Endothelial cell of hepatic sinusoid (primary cell): ENCODE data around the gene ZBTB39.
"Not testable (repeated sequence)": the region's sequence is repeated elsewhere in the genome, so short reads cannot be mapped to it uniquely, and the experiment has no call there.

Source experiments
- in situ Hi-C: cut with HindIII; loops from 2 replicates; pipeline ENCODE4 v1.10.0; 2017; ENCODE audit warnings: low sequenced_read_pairs

ZBTB39 gene

DNA sequence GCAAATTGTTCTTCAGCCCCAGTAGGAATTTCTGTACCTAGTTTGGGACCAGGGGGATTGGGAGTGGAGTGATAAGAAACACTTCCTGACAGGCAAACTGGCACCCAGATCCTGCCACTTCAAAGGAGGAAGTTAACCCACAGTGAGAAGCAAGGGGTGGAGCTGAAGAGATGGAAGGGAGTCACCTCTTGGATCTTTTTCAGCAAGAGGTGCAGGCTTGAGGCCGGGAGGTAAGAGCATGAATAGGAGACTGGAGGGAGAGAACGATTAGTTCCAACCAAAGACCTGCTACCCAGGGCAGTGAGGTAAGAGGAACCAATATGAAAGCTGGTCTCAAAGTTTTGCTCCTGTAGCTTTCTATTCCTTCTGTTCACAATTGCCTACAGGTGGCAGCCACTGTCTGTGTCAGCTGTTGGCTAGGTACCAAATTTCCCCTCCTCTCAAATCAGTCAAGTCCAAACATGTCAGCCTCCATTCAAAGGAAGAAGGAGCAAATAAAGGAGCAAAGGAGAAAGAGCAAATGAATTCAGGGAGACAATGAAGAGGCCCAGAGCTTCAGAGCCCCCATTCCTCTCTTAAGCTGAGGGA, 24.9 kb upstream of the ZBTB39 start:
- in situ Hi-C loops, result no loop called here

DNA sequence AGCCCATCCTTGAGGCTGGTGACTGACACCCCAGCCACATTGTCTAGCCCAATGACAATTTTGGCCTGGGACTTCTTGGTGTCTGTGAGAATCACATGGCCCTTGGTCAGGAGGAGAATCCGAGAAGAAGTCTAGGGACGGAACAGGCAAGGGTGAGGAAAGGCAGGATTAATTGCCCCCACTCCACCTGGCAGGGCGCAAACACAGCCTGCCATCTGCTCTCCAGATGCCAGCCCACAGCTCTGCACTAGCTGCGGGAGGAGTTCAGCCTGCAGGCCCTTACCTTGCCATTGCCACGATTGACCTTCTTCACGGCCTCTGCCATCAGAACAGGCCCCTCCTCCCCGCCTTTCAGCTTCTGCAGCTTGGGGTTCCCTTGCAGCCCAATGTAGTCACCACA, 23.1 kb upstream of the ZBTB39 start:
- in situ Hi-C loops, result no loop called here

DNA sequence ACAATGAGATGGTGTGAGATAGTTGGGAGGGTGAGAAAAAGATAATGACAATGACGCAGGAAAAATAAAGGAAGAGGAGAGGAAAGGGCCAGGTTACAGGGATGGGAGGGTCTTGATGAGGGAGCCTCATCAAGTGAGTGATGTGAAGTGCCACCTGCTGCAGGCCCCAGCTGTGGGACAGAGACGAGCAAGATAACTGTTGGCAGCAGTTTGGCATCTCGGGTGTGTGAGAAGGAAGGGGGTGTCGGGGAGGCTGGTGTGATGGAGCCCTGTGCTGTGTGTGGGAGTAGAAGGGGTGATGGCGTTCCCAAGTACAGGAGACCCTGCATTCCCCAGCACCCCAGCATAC, 21.4 kb upstream of the ZBTB39 start:
- in situ Hi-C loops, result no loop called here

DNA sequence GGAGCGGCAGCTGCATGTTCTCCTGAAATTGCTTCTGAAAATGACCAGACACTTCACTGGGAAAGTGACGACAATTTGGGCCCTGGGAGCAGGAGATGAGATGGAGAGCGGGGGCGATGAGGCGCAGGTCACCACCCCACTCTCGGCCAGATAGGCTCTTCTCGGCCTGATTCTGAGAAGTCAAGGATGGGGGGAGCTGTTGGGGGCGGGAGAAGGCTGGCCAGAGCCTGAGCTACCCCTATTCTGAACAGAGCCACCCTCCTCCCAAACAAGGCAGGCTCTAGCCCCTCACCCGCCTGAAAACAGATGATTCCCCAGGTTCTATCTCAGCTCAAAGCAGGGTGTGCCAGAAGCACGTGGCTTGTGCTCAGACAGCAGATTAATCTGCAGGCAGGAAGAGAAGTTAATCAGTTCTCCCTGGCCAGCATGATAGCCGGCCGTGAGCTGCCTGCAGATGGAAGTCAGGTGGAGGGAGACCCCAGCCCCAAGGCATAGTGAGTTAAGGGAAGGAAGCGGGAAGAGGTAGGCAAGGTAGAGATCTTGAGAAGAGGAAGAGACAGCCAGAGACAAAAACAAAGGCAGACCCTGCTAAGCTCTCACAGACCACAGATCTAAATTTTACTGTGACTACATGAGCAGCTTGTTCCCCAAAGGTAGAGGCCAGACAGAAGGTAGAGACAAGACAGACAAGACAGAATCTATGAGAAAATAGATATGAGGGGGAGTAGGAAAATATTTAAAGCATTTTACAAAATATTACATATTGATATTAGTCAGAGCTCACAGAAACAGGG, 20.9 kb upstream of the ZBTB39 start:
- in situ Hi-C loops, result no loop called here

DNA sequence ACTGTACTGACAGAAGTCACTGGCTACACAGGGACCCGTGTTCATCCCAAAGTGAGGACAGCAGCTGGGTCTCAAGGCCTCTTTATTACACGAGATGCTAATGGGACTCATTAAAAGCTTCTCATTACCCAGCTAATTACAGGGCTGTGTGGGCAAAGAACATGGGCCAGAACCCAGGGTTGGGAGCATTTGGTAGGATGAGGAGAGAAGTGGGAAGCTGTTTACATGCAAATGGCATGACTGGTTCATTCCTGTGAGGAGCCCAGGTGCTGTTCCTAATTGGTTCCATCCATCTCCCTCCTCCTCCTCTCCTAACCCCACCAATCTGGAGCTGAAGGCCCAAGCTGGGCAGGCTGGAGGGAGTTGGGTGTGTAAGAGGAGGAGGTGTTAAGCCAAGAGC, 18.9 kb upstream of the ZBTB39 start:
- in situ Hi-C loops, result no loop called here

DNA sequence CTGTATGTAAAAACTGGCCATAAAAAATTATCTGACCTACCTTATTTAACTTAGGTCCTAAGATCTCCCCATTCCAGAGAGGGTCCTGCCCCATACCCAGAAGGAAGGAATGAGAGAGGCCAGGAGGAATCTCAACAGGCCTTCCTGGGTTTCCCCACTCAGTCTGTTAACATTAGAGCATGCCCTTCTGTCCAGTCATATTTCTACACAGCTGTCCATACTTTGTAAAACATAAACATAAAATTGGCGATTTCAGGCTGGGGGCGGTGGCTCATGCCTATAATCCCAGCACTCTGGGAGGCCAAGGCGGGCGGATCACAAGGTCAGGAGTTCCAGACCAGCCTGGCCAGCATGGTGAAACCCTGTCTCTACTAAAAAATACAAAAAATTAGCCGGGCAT, 16.0 kb upstream of the ZBTB39 start:
- in situ Hi-C loops, result not testable (repeated sequence)

DNA sequence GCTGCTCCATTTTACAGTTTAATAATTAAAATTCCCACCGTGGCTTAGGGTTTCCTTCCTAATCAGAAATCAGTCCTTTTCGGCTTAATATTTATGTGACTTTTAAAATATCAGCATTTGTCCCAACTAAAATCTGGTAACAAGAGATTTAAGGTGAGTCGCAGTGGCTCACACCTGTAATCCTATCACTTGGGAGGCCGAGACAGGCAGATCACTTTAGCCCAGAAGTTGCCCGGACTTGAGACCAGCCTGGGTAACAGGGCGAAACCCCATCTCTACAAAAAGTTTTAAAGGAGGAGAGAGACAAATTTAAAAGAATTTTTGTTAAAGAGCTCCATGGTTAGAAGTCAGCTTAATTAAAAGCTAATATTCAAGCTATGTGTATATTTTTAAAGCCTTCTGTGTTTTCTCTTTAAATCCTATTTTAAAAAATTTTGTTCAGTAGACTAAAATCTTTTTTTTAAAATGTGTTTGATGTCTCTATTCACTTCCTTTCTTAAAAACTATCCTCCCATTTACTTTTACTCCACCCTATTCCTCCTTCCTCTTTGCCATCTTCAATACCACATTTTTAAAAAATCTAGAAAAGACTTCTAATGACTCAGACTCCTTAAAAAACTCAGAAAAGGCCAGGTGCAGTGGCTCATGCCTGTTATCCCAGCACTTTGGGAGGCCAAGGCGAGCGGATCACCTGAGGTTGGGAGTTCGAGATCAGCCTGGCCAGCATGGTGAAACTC, 13.8 kb upstream of the ZBTB39 start:
- in situ Hi-C loops, result no loop called here

DNA sequence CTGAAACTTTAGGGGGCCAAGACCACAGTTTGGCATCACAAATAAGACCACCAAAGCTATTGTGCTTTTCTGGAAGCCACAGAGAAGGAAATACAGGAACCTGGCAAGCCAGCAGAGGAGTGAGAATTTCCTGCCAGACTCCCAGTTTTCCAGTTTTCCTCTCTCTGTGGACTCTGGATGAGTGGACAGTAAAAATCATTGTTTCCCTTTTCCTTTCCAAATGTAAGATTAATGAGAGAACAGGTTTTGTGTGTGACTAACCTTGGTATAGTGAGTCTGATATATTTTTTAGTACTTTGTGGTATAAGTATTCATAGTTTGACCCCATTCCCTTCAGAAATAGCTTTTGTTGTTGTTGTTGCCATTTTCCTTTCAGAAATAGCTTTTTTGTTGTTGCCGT, 12.6 kb upstream of the ZBTB39 start:
- in situ Hi-C loops, result no loop called here

DNA sequence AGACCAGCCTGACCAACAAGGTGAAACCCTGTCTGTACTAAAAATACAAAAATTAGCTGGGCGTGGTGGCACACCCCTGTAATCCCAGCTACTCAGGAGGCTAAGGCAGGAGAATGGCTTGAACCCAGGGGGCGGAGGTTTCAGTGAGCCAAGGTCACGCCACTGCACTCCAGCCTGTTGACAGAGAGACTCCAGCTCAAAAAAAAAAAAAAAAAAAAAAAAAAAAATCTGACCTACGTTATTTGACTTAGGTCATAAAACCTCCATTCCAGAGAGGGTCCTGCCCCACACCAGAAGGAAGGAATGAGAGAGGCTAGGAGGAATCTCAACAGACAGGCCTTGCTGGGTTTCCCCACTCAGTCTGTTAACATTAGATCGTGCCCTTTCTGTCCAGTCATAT, 12.0 kb upstream of the ZBTB39 start:
- in situ Hi-C loops, result not testable (repeated sequence)

DNA sequence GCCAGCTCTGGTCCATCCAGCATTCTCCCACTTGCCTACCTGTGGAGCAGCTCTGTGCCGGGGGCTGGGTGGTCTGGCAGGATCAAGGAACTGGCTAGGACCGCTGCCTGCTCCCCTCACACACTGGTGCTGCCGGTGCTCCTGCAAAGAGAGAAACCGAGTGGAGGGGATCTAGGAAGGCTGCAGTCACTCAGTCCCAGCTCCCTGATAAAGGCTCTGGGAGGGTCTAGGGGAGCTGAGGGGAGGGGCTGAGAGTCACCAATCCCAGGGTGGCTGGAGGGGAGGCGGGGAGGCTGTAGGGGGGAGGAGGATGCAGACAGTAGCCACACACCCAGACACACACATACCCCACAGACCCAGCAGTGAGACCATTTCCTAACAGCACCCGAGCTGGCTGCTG, 10.0 kb upstream of the ZBTB39 start, which contains the start of gene TAC3:
Gene TAC3 (minus strand): TSS at position 182 of the 400 bp plus-strand sequence. CDS start 732 bp downstream, outside the sequence.
- in situ Hi-C loops, result no loop called here

DNA sequence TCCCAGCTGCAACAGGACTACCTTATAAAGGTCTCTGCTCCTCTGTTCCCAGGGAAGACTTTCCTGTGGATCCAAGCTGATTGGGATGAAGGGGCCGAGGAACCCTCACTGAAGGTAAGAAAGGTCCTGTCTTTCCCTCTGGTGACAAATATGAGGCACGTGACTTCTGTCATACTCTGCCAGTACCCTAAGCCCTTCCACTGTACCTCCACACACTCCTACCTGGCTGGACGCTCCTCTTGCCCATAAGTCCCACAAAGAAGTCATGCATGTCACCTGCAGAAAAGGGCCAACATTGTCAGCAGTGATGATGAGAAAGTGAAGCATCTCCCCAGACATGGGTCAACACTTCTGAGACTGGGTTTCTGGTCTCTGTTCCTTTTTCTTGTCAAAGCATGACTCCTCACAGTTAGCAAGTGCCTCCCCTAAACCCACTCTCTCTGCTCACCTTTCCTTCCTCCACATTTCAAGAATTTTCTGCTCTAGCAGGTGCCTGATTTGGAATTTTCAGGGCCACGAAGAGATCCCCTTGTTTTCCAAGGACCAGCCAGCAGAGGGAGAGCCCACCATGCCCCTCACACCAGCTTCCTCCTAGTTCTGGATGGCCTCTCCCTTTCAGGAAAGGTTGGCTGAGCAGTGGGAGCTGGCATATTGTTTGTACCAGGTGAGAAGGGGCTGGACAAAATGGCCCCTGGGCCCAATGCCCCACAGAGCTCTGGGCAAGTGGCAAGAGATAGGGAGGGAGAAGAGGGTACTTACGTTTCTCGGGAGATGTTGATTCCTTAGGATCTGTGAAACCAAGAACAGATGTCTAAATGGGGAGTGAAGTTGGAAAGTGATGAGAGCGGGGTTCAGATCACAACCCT, 6.5 kb upstream of the ZBTB39 start:
- in situ Hi-C loops, result no loop called here

DNA sequence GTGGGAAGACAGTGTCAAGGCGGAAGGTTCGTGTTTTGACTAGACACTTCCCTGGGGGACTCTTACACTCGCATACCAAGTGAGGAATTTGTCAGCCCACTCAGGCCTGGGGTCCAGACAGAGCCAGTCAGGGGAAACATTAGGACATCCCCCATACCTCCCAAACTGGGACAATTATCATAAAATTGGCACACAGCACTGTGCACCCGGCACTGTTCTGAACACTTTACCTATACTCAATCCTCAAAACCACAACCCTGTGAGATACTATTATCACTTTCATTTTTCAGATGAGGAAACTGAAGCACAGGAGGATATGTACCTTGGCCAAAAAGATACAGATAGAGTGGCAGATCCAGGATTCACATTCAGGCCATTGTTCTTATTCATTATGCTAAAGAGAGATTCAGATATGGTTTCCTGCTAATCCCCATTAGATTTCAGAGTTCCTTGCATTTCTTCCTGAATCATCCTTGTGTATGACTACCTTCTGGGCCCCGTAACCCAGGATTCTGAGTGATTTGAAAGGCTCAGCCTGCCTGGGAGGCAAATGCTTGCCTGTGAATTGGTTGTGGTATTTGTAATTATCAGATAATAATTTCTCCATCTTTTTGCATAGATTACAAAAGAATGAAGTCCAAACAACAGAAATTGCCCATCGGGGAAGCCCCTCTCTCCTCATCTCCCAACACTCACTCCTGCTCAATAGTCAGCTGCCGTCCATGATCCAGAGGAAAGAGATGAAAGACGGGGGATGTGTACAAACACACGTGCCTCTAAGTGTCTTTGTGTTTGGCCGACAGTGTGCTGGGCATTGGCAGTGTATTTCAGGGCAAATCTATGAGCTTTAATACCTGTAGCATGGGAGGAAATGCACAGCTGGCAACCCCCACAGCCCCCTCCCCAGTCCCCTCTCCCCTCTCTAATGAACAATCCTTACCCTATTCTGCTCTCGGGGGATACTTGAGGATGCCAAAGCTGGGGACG, 5.4 kb upstream of the ZBTB39 start:
- in situ Hi-C loops, result no loop called here

DNA sequence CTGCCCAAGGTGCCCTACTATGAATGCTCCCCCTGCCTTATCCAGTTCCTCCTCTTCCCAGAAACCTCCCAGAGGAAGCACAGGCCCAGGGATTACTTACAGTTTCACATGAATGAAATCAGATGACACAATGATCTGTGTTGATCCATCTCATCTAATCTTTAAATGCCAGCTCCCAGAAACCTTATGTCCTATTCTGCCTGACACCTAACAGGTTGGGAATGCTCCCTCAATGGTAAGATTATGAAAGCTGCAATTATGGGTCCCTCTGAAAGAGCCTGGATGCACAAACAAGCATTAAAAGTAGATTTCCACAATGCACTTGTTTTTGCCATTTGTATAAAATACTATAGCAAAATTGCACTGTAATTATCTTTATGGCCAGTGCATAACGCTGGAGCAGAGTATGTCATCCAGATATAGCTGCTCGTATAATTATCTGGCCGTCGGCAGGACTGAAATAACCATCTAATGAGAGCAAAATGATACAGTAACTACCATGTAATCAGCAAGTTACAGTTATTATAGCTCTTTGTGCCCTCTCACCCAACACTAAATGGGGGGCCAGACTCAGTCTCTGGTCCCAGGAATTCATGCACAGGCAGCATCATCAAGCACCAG, 4.4 kb upstream of the ZBTB39 start:
- in situ Hi-C loops, result no loop called here

DNA sequence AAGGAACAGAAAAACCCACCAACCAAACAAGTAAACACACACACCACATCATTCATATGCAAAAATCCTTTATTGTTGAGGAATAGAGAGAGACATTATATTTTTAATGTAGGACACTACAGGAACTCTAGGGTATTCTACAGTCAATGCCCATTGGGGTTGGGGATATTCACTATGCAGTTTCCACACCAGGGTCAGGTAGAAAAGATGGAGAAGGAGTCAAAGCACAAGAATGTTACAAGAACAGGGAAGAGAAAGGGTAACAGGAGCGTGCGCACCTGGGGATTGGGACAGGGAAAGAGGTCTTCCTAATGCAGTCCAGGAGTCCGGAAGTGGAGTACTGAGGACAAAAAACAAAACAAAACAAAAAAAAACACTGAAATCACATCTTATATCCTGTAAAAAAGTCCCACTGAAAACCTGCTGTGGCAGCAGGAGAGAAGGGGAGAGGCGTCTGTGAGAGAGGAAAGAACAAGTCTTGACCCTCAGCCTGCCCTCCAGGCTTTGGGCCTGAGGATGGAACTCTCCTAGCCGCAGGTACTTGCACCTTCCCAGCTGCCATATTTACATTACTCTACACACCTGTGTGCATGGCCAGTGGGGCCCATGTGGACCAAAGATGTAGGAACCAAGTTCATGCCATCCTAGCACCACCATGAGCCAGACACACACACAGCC, 3.7 kb upstream of the ZBTB39 start:
- in situ Hi-C loops, result no loop called here

DNA sequence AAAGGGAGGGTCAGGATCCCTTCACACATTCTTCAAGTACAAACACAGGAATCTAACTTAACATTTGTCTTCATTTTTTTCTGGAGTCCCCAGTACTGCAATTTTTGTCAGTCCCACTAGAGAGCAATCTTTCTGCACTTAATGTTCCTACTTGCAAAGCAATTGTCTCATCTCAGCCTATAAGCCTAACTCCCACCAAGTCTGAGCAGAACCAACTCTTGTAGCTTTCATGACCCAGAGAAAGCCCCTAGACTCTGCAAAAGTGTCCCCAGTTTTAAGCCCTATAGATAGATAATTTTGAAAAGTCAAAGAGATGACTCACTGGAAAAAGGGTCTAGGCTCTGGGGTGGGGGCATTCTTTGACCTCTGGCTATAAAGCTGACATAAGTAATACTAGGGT, 1.8 kb upstream of the ZBTB39 start:
- in situ Hi-C loops, result no loop called here

DNA sequence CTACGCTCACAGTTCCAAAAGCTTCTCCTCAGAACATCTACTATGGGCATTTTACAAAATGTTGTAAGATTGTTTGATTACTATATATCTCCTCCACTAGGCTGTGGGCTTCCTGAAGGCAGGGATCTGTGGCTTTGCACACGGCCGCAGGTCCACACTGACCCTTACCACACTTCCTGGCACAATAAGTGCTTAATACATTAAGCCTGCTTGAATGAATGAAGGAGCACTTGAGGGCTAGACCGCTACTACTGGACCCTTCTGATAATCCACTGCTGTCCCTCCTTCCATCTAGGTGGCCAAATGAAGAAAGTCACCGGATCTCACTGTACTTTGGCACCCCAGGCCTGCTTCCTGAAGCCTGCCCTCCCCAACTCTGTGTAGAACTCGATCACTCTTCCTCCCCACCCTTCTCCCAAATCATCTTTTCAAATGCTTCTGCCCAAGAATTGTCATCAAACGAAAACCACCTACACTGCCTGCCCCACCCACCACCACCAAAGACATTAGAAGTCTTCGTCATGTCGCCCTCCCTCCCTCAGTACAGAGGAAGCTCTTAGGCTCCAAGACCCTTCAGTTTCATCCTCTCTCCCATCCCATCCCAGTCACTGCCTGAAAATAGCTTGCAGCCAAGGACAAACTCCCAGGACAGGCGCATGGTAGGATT, 596 bp upstream of the ZBTB39 start:
- in situ Hi-C loops, result no loop called here

DNA sequence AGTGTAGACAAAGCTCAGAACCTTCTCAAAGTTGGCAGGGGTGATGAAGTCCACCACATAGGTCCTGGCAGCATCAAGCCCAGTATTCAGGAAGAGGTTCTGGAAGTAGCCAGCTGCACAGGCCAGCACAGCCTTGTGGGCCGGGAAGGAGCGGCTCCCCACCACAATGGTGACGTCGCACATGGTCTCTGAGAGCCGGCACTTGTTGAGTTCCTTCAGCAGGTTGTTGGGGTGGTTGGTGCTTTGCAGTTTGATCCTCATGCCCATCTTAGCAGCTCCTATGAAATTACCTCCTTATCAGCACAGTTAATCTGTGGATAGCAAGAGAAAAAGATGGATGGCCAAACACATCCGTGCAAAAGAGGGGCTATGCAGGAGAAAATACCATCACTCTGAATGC, 1.7 kb downstream of the ZBTB39 start:
- in situ Hi-C loops, result no loop called here

DNA sequence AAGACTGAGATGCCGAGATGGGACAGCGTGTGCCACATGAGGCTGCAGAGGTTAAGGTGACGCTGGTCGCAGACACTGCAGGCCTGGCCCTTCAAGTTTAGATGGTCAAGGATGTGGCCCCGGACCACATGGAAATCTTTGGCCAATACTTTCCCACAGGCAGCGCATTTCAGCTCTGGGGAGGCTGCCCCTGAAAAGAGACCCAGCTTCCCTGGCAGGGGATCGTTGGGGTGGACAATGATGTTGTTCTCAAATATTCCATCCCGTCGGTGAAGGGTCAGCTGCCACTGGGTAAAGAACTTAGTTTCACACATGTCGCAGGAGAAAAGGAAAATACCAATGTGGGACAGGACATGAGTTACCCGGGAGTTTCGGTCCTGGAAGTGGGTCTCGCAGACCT, 3.0 kb downstream of the ZBTB39 start:
- in situ Hi-C loops, result no loop called here
